Stimulated activated CD8-positive, alpha-beta memory T cell treated with anti-CD3 and anti-CD28 coated beads, Interleukin-4, amount 100 ng/mL, for 24 hours (primary cell): ENCODE data around the gene DISC1.

Experiments used
- DNase-seq: peaks from one replicate; pipeline ENCODE4 v3.0.0-alpha.2; 2020; ENCODE audit warnings: low read depth

DISC1 gene

GRCh38 chr1:232045139-232045994 lies 418.8 kb downstream of the DISC1 start:
- DNase-seq: no peak

GRCh38 chr1:232046451-232047306 lies 420.1 kb downstream of the DISC1 start:
- no peak for DNase-seq

DNA sequence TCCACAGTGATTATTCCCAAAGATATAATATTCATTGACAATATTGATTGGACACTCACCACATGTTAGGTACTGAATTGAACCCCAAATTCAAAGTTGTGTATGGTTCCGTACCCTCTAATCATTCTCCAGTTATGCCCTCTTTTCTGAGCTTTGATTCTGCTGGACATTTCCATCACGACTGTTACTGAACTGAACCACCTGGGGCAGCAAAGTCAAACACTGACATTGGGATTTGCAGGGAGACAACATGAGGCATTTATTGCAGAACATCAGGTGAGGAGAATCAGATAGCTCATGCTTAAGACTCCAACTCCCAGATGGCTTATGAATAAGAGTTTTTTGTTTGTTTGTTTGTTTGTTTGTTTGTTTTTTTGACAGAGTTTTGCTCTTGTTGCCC lies 420.9 kb downstream of the DISC1 start:
- no peak for DNase-seq

- no peak for DNase-seq
Measured at GRCh38 chr1:232048481-232048880, 421.9 kb downstream of the DISC1 start.

GRCh38 chr1:232049335-232049734 lies 422.7 kb downstream of the DISC1 start:
- no peak for DNase-seq

GRCh38 chr1:232057217-232057895 lies 430.8 kb downstream of the DISC1 start:
- no peak for DNase-seq

GRCh38 chr1:232057896-232058274 lies 431.3 kb downstream of the DISC1 start:
- DNase-seq: no peak

GRCh38 chr1:232059726-232060374 lies 433.3 kb downstream of the DISC1 start:
- DNase-seq: no peak

DNA sequence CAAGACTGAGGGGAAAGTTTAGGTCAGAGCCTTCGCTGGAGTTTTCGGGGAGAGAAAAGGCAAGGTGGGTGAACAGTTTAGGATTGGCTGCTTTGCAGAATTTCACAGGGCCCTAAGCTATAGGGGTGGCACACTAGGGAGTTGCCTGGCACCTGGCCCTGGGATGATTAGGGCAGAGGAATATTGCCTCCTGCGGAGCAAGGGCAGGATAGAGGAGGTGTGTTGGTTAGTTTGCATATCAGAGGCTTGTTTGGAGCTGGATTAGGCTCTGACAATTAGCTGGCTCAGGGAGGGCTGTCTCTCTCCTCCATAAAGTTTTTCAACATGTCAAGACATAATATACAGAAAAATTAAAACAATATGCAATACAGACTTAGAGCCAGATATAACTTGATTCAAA lies 436.4 kb downstream of the DISC1 start:
- no peak for DNase-seq

DNA sequence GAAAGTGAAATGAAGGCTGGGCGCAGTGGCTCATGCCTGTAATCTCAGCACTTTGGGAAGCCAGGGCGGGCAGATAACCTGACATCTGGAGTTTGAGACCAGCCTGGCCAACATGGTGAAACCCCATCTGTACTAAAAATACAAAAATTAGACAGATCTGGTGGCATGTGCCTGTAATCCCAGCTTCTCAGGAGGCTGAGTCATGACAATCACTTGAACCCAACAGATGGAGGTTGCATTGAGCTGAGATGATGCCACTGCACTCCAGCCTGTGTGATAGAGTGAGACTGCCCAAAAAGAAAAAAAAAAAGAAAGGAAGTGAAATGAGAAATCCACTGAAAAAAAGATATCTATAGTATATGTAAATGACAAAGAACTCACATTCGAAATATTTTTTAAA lies 439.9 kb downstream of the DISC1 start:
- no peak for DNase-seq

DNA sequence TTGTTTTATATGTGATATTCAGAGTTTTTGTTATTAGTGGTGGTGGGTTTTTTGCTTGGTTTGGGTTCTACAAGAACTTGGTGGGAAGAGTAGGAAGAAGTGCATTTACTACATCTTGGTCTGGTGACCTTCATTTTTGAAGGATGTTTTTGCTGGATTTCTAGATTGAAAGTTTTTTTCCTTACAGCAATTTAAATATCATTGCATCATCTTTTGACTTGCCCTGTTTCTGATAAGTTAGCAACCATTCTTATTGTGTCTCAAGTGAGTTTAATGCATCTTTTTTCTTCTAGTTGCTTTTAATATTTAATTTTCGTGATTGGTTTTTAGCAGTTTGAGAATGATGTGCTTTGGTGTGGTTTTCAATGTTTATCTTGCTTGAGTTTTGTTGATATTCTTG lies 447.7 kb downstream of the DISC1 start:
- no peak for DNase-seq

GRCh38 chr1:232077809-232078208 lies 451.2 kb downstream of the DISC1 start:
- DNase-seq: no peak

- no peak for DNase-seq
Measured at GRCh38 chr1:232084584-232085223, 458.1 kb downstream of the DISC1 start.

GRCh38 chr1:232090816-232091215 lies 464.2 kb downstream of the DISC1 start:
- no peak for DNase-seq
